ENCODE results near the gene PJVK. TPM values are rescaled to one million over a fixed set of nuclear protein-coding genes. Genes with fewer than 3 reads are reported as not detected.

PJVK gene
- total and polyA plus RNA-seq, 2 of the 13 experiments (the other 11 are each of a cell fraction or from before 2014, with no cell fraction given) = 1.2 to 2.6 TPM

GRCh38 chr2:178401994-178402437 is 49.2 kb upstream of the PJVK start (continued):
- no peak for TF ChIP-seq THAP8 (CRISPR knock-in tag; IDR thresholded peaks at IDR 0.05; ENCODE audit: borderline replicate concordance)

GRCh38 chr2:178403671-178404306 is 47.4 kb upstream of the PJVK start:
- in situ Hi-C loops (cut with HindIII; ENCODE audit: extremely low pct_ligation_motif_present, low pct_unique_long_range_greater_than_20kb) (no loop called here), intact Hi-C loops (cut with micrococcal nuclease; ENCODE audit: unreplicated experiment) (no loop called here)
- Histone ChIP-seq H3K9me3 (ENCODE audit: low read length) (no peaks in the 10 kb centered on the region), H3K27me3 (ENCODE audit: control insufficient read depth in 1 of 2, insufficient read depth in 2 of 2, low read length in 2 of 2) (no peaks in the 10 kb centered on the region), H3K27ac (ENCODE audit: extremely low read length, insufficient read depth, low read length) (no peak overlapping the region), H3K4me3 (replicated peaks in 1 of 3; ENCODE audit: insufficient read depth in 1 of 3, low read depth in 2 of 3, low read length in 3 of 3) (no peak overlapping the region), H3K79me2 (ENCODE audit: insufficient read depth, low read length) (no peaks in the 10 kb centered on the region), H2AFZ (ENCODE audit: low read length) (no peak overlapping the region), H3K36me3 (replicated peaks in 1 of 2; ENCODE audit: control insufficient read depth in 1 of 2, insufficient read depth in 2 of 2, low read length in 2 of 2) (no peaks in the 10 kb centered on the region), H4K20me1 (ENCODE audit: insufficient read depth, low read length) (no peaks in the 10 kb centered on the region), H3K4me1 (ENCODE audit: insufficient read depth, low read length) (no peaks in the 10 kb centered on the region), H3K4me2 (ENCODE audit: low read depth, low read length) (no peak overlapping the region), H3K9ac (ENCODE audit: insufficient read depth, low read depth, low read length) (no peak overlapping the region)
- ATAC-seq (no peak), DNase-seq (ENCODE audit: low spot score) (no peak), FAIRE-seq (no peak)
- POLR2A ChIA-PET = no interaction called here
- BruUV-seq (replicated peaks) = no TSS peak
- TF ChIP-seq GFI1 (CRISPR knock-in tag; IDR thresholded peaks at IDR 0.05; ENCODE audit: borderline replicate concordance) = no peak
- TF ChIP-seq NFYB (CRISPR knock-in tag; IDR thresholded peaks at IDR 0.05) = no peak
- no peak for TF ChIP-seq HOXD1 (CRISPR knock-in tag; IDR thresholded peaks at IDR 0.05)
- TF ChIP-seq ZNF558 (CRISPR knock-in tag; IDR thresholded peaks at IDR 0.05; ENCODE audit: borderline replicate concordance) = no peak
- TF ChIP-seq ISX (CRISPR knock-in tag; conservative IDR thresholded peaks at IDR 0.05) = no peak
- TF ChIP-seq ZNF615 (CRISPR knock-in tag; IDR thresholded peaks at IDR 0.05; ENCODE audit: borderline replicate concordance) = no peak
- no peak for TF ChIP-seq POLR2AphosphoS5 (IDR thresholded peaks at IDR 0.05; ENCODE audit: low read depth, low read length)
- TF ChIP-seq YEATS4 (CRISPR knock-in tag; IDR thresholded peaks at IDR 0.05; ENCODE audit: borderline replicate concordance) = no peak
- TF ChIP-seq FOXK1 (CRISPR knock-in tag; IDR thresholded peaks at IDR 0.05; ENCODE audit: borderline replicate concordance, low read depth) = no peak
- TF ChIP-seq ZNF468 (CRISPR knock-in tag; IDR thresholded peaks at IDR 0.05) = no peak
- no peak for TF ChIP-seq MYPOP (CRISPR knock-in tag; IDR thresholded peaks at IDR 0.05)
- TF ChIP-seq SP4 (CRISPR knock-in tag; IDR thresholded peaks at IDR 0.05) = no peak
- no peak for TF ChIP-seq ZBTB43 (CRISPR knock-in tag; conservative IDR thresholded peaks at IDR 0.05)
- TF ChIP-seq ZNF724P (CRISPR knock-in tag; IDR thresholded peaks at IDR 0.05; ENCODE audit: borderline replicate concordance) = no peak
- no peak for TF ChIP-seq GATAD2A (CRISPR knock-in tag; IDR thresholded peaks at IDR 0.05)
- TF ChIP-seq TEAD2 (CRISPR knock-in tag; IDR thresholded peaks at IDR 0.05) = no peak
- WGBS (ENCODE audit: low lambda C conversion rate) = 22% methylated on average over 3 of the region's 3 CpGs
- CTCF ChIA-PET (ENCODE audit: low intra/inter-chr PET ratio, low total read pairs) = no interaction called here
